Thymus (tissue), 11 donors: ENCODE data around the gene GALNT11. TPM values are rescaled to one million over a fixed set of nuclear protein-coding genes. Genes with fewer than 3 reads are reported as not detected.
"Not testable (repeated sequence)": the region's sequence is repeated elsewhere in the genome, so short reads cannot be mapped to it uniquely, and the experiment has no call there.

Experiments used
- DNase-seq, 9 donors: peaks; one replicate each; pipeline ENCODE4 v3.0.0-alpha.2; 2013; ENCODE audit warnings: low spot score in 9 of 9, low read depth in 6 of 9, missing footprints in 1 of 9
- H3K27ac ChIP-seq, 2 donors: one replicate each; pipeline ENCODE4 v1.5.1; 2013; ENCODE audit warnings: control low read depth in 1 of 2, low read depth in 1 of 2, low read length in 1 of 2, mild to moderate bottlenecking in 1 of 2, moderate library complexity in 1 of 2
- H3K27me3 ChIP-seq, 2 donors: one replicate each; pipeline ENCODE4 v1.5.1; 2013; ENCODE audit warnings: low read length in 1 of 2; ENCODE audit not compliant: control insufficient read depth in 2 of 2, insufficient read depth in 1 of 2
- H3K36me3 ChIP-seq, 2 donors: one replicate each; pipeline ENCODE4 v1.5.1; 2013; ENCODE audit warnings: low read length in 1 of 2, mild to moderate bottlenecking in 1 of 2, moderate library complexity in 1 of 2; ENCODE audit not compliant: control insufficient read depth in 2 of 2, insufficient read depth in 2 of 2
- H3K4me1 ChIP-seq, 2 donors: one replicate each; pipeline ENCODE4 v1.5.1; 2013; ENCODE audit warnings: low read length in 2 of 2; ENCODE audit not compliant: control insufficient read depth in 2 of 2, insufficient read depth in 2 of 2
- H3K4me3 ChIP-seq, 2 donors: one replicate each; pipeline ENCODE4 v1.5.1; 2013; ENCODE audit warnings: low read length in 2 of 2, control low read depth in 1 of 2, mild to moderate bottlenecking in 1 of 2
- H3K9me3 ChIP-seq, 2 donors: one replicate each; pipeline ENCODE4 v1.5.1; 2013; ENCODE audit warnings: low read length in 1 of 2, mild to moderate bottlenecking in 1 of 2; ENCODE audit not compliant: control insufficient read depth in 2 of 2, insufficient read depth in 1 of 2
- WGBS: extraction: QIAGEN DNeasy Blood & Tissue Kit; methylation state at CpG from one replicate; pipeline ENCODE4 v1.1.7; 2013; 5-methylcytosine and 5-hydroxymethylcytosine counted together
- polyA plus RNA-seq: library from polyadenylated mRNA; stranded (reverse); fragments of 200-250 nt; gene quantifications from one replicate; pipeline ENCODE4 v1.2.3, GENCODE V29; 2013
- total RNA-seq: library from RNA; stranded (reverse); fragments of 120-200 nt; gene quantifications from one replicate; pipeline ENCODE4 v1.2.4, GENCODE V29; 2013
- donor health status: healthy.

GALNT11 gene
- total and polyA plus RNA-seq, 2 donors, result 32.0 to 48.8 TPM

DNA sequence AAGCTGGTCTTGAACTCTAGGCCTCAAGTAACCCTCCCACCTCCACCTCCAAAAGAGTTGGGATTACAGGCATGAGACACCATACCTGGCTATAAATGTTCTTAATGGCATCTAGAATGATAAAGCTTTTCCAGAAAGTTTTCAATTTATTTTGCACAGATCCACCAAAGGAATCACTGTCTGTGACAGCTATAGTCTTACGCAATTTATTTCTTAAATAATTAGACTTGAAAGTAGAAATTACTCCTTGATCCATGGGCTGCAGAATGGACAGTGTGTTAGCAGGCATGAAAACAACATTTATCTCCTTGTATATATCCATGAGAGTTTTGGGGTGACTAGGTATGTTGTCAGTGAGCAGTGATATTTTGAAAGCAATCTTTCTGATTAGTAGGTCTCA, 33.8 kb downstream of the GALNT11 start:
- Histone ChIP-seq H3K4me3 (no peak overlapping the region), H3K9me3 (no peaks in the 10 kb centered on the region), H3K27me3 (no peaks in the 10 kb centered on the region), H3K36me3 (no peaks in the 10 kb centered on the region), H3K27ac (no peak overlapping the region), H3K4me1 (no peaks in the 10 kb centered on the region)
- no peak for DNase-seq
- 98% methylated on average over 1 of the region's 1 CpG for WGBS

- WGBS, result 64% methylated on average over 1 of the region's 2 CpGs
- H3K36me3 ChIP-seq, H3K4me1 ChIP-seq, H3K9me3 ChIP-seq, H3K27ac ChIP-seq, H3K4me3 ChIP-seq, H3K27me3 ChIP-seq, DNase-seq: not testable (repeated sequence)
Measured at GRCh38 chr7:152061086-152061485, 35.6 kb downstream of the GALNT11 start.

GRCh38 chr7:152063192-152063591, 37.7 kb downstream of the GALNT11 start:
- H3K36me3 ChIP-seq, H3K27me3 ChIP-seq, H3K4me3 ChIP-seq, DNase-seq, H3K27ac ChIP-seq, H3K9me3 ChIP-seq, H3K4me1 ChIP-seq: not testable (repeated sequence)
- 97% methylated on average over 3 of the region's 3 CpGs for WGBS

DNA sequence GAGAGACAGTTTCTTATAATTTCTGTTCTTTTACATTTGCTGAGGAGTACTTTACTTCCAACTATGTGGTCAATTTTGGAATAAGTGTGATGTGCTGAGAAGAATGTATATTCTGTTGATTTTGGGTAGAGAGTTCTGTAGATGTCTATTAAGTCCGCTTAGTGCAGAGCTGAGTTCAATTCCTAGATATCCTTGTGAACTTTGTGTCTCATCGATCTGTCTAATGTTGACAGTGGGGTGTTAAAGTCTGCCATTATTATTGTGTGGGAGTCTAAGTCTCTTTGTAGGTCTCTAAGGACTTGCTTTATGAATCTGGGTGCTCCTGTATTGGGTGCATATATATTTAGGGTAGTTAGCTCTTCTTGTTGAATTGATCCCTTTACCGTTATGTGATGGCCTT, 38.3 kb downstream of the GALNT11 start:
- WGBS, result 98% methylated on average over 3 of the region's 3 CpGs
- not testable (repeated sequence) for H3K36me3 ChIP-seq, H3K27me3 ChIP-seq, DNase-seq, H3K9me3 ChIP-seq, H3K4me1 ChIP-seq, H3K4me3 ChIP-seq, H3K27ac ChIP-seq

DNA sequence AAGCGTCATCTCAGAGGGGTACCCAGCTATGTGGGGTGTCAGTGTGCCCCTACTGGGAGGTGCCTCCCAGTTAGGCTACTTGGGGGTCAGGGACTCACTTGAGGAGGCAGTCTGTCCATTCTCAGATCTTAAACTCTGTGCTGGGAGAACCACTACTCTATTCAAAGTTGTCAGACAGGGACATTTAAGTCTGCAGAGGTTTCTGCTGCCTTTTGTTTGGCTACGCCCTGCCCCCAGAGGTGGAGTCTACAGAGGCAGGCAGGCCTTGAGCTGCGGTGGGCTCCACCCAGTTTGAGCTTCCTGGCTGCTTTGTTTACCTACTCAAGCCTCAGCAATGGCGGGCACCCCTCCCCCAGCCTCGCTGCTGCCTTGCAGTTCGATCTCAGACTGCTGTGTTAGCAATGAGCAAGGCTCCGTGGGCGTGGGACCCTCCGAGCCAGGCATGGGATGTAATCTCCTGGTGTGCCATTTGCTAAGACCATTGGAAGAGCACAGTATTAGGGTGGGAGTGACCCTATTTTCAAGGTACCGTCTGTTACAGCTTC, 40.4 kb downstream of the GALNT11 start:
- not testable (repeated sequence) for H3K36me3 ChIP-seq, H3K4me1 ChIP-seq, H3K4me3 ChIP-seq, H3K9me3 ChIP-seq, DNase-seq, H3K27ac ChIP-seq, H3K27me3 ChIP-seq
- WGBS, result 97% methylated on average over 10 of the region's 10 CpGs

- no peak for DNase-seq
- 90% methylated on average over 4 of the region's 4 CpGs for WGBS
- Histone ChIP-seq H3K36me3 (no peaks in the 10 kb centered on the region), H3K9me3 (peaks cover 0 to 5% of the 10 kb centered on the region in 2 donors), H3K27me3 (no peaks in the 10 kb centered on the region), H3K27ac (no peak overlapping the region), H3K4me3 (no peak overlapping the region), H3K4me1 (no peaks in the 10 kb centered on the region)
Measured at GRCh38 chr7:152072421-152072820, 46.9 kb downstream of the GALNT11 start.

DNA sequence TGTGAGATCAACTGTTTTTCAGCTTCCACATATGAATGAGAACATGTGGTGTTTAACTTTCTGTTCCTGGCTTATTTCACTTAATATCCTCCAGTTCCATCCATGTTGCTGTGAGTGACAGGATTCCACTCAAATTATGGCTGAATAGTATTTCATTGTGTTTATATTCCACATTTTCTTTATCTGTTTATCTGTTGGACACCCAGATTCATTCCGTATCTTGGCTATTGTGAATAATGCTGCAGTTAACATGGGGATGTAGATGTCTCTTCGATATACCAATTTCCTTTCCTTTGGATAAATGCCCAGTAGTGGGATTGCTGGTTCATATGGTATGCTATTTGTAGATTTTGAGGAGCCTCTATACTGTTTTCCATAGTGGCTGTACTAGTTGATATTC, 47.9 kb downstream of the GALNT11 start:
- H3K36me3 ChIP-seq, result no peaks in the 10 kb centered on the region
- peaks cover 0 to 5% of the 10 kb centered on the region in 2 donors for H3K9me3 ChIP-seq
- no peak overlapping the region for H3K4me3 ChIP-seq
- no peak overlapping the region for H3K27ac ChIP-seq
- 99% methylated on average over 2 of the region's 2 CpGs for whole genome bisulfite sequencing
- no peaks in the 10 kb centered on the region for H3K4me1 ChIP-seq
- DNase-seq, result no peak
- H3K27me3 ChIP-seq, result no peaks in the 10 kb centered on the region

DNA sequence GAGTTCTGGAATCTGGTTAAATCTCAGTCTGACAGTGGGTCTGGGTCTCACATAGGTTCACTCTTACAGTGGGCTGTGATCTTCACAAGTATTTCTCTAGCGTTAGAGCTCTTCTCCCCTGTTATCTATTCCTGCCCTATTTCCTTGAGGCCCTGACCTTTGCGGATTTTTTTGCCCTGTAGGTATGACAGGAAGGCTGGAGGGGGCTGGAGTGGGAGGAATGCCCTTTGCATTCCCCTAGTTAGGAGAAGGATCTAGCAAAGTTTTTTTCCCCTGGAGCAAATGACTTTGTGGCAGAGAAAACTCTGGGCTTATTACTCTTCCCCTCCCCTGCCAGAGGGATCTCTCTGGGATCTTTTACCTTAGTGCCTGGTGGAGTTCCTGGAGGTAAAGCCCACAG, 49.2 kb downstream of the GALNT11 start:
- Histone ChIP-seq H3K4me1 (no peaks in the 10 kb centered on the region), H3K27me3 (no peaks in the 10 kb centered on the region), H3K9me3 (peaks cover 0 to 5% of the 10 kb centered on the region in 2 donors), H3K4me3 (no peak overlapping the region), H3K36me3 (no peaks in the 10 kb centered on the region), H3K27ac (no peak overlapping the region)
- WGBS, result 95% methylated on average over 2 of the region's 2 CpGs
- DNase-seq, result no peak

DNA sequence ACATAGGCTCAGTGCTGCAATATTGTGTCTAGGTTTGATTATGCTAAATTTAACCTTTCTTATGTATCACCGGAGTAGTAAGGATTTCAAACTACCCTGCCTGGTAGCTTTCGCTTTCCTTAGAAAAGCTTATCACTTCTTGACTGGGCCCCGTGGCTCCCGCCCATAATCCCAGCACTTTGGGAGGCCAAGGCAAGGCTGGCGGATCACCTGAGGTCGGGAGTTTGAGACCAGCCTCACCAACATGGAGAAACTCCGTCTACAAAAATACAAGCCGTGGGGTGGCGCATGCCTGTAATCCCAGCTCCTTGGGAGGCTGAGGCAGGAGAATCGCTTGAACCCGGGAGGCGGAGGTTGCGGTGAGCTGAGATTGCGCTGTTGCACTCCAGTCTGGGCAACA, 49.9 kb downstream of the GALNT11 start:
- WGBS, result 97% methylated on average over 14 of the region's 14 CpGs
- not testable (repeated sequence) for H3K36me3 ChIP-seq, H3K4me1 ChIP-seq, H3K27me3 ChIP-seq, DNase-seq, H3K27ac ChIP-seq, H3K4me3 ChIP-seq, H3K9me3 ChIP-seq

GRCh38 chr7:152076324-152076821, 50.9 kb downstream of the GALNT11 start:
- Histone ChIP-seq H3K4me1 (no peaks in the 10 kb centered on the region), H3K36me3 (no peaks in the 10 kb centered on the region), H3K27ac (peak overlapping the region in 1 of 2 donors; percentile 13), H3K9me3 (no peaks in the 10 kb centered on the region), H3K27me3 (no peaks in the 10 kb centered on the region), H3K4me3 (no peak overlapping the region)
- peak in 1 of 9 donors; percentile 26 for DNase-seq
- WGBS, result 88% methylated on average over 8 of the region's 8 CpGs
